ENCODE data around the gene CTSH. TPM values are rescaled to one million over a fixed set of nuclear protein-coding genes. Genes with fewer than 3 reads are reported as not detected.
"Not testable (repeated sequence)": the region's sequence is repeated elsewhere in the genome, so short reads cannot be mapped to it uniquely, and the experiment has no call there.

CTSH gene
- total and polyA plus RNA-seq, 2 donors (not counting 1 experiment from before 2014, with no cell fraction given): 5.3 to 6.9 TPM

DNA sequence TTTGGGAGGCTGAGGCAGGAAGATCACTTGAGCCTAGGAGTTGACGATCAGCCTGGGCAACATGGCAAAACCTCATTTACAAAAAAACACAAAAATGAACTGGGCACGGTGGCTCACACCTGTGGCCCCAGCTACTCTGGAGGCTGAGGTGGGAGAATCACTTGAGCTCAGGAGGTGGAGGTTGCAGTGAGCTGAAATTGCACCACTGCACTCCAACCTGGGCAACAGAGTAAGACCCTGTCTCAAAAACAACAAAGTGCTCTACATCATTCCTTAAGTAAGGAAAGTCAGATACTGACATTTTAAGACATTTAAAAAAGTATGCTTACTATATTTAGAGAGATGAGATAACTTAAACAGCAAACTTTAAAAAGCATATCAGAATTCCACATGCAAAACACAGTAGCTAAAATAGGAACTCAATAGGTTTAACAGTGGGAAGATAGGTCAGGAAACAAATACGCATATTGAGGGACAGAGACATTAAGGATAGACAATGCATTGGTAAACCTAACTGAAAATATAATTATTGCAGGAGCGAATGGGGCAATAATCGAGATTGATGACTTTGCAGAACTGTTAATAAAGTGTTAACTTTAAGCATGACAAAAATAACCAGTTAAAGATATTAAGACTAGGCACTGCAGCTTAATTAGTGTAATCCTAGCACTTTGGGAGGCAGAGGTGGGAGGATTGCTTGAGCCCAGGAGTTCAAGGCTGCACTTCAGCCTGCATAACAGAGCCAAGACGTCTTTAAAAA lies 40.1 kb downstream of the CTSH start:
- DNase-seq (ENCODE audit: low read depth in 2 of 2): no peak
- Histone ChIP-seq H3K4me3 (replicated peaks in 1 of 4; ENCODE audit: control extremely low read depth in 1 of 4, insufficient read depth in 1 of 4, low read depth in 3 of 4, low read length in 4 of 4) (no peak overlapping the region), H4K20me1 (ENCODE audit: control insufficient read depth, extremely low read depth, insufficient read depth, low read length) (no peaks in the 10 kb centered on the region), H3K9ac (ENCODE audit: insufficient read depth, low read length) (no peak overlapping the region), H2AFZ (ENCODE audit: low read length) (no peak overlapping the region), H3K4me1 (ENCODE audit: control insufficient read depth, extremely low read depth, insufficient read depth, low read length) (peaks cover 34% of the 10 kb centered on the region), H3K27ac (ENCODE audit: insufficient read depth, low read length) (peak overlapping the region; percentile 34), H3K36me3 (ENCODE audit: control insufficient read depth, insufficient read depth, low read length) (peaks cover 5% of the 10 kb centered on the region), H3K9me3 (ENCODE audit: control insufficient read depth, insufficient read depth, low read depth, low read length) (no peaks in the 10 kb centered on the region), H3K79me2 (ENCODE audit: control insufficient read depth, insufficient read depth, low read length) (peaks cover 18% of the 10 kb centered on the region), H3K27me3 (ENCODE audit: control insufficient read depth, insufficient read depth, low read length) (no peaks in the 10 kb centered on the region), H3K4me2 (ENCODE audit: extremely low read depth, insufficient read depth, low read length) (no peak overlapping the region)
- TF ChIP-seq, protein P1, sequence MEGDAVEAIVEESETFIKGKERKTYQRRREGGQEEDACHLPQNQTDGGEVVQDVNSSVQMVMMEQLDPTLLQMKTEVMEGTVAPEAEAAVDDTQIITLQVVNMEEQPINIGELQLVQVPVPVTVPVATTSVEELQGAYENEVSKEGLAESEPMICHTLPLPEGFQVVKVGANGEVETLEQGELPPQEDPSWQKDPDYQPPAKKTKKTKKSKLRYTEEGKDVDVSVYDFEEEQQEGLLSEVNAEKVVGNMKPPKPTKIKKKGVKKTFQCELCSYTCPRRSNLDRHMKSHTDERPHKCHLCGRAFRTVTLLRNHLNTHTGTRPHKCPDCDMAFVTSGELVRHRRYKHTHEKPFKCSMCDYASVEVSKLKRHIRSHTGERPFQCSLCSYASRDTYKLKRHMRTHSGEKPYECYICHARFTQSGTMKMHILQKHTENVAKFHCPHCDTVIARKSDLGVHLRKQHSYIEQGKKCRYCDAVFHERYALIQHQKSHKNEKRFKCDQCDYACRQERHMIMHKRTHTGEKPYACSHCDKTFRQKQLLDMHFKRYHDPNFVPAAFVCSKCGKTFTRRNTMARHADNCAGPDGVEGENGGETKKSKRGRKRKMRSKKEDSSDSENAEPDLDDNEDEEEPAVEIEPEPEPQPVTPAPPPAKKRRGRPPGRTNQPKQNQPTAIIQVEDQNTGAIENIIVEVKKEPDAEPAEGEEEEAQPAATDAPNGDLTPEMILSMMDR (conservative IDR thresholded peaks at IDR 0.05 in 1 of 2, IDR thresholded peaks at IDR 0.05 in 1 of 2; ENCODE audit: low read depth in 1 of 2, low read length in 2 of 2): no peak
- TF ChIP-seq EZH2 (IDR thresholded peaks at IDR 0.05; ENCODE audit: low read length, missing control alignments): no peak

DNA sequence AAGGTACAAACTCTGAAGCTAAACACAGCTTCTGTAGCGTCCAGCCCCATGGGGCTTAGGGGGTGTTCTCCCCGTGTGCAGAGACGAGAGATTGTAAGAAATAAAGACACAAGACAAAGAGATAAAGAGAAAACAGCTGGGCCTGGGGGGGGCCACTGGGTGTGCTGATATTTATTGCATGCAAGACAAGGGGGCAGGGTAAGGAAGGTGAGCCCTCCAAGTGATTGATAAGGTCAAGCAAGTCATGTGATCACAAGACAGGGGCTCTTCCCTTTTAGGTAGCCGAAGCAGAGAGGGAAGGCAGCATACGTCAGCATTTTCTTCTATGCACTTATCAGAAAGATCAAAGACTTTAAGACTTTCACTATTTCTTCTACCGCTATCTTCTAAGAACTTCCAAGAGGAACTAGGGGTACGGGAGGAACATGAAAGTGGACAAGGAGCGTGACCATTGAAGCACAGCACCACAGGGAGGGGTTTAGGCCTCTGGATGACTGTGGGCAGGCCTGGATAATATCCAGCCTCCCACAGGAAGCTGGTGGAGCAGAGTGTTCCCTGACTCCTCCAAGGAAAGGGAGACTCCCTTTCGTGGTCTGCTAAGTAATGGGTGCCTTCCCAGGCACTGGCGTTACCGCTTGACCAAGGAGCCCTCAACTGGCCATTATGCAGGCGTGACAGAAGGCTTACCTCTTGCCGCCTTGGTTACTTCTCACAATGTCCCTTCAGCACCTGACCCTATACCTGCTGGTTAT lies 42.4 kb downstream of the CTSH start:
- H2AFZ ChIP-seq (ENCODE audit: low read length); H3K4me2 ChIP-seq (ENCODE audit: extremely low read depth, insufficient read depth, low read length); H3K9ac ChIP-seq (ENCODE audit: insufficient read depth, low read length); H3K36me3 ChIP-seq (ENCODE audit: control insufficient read depth, insufficient read depth, low read length); H3K9me3 ChIP-seq (ENCODE audit: control insufficient read depth, insufficient read depth, low read depth, low read length); H4K20me1 ChIP-seq (ENCODE audit: control insufficient read depth, extremely low read depth, insufficient read depth, low read length); H3K4me3 ChIP-seq (replicated peaks in 1 of 4; ENCODE audit: control extremely low read depth in 1 of 4, insufficient read depth in 1 of 4, low read depth in 3 of 4, low read length in 4 of 4); H3K27ac ChIP-seq (ENCODE audit: insufficient read depth, low read length); H3K27me3 ChIP-seq (ENCODE audit: control insufficient read depth, insufficient read depth, low read length): not testable (repeated sequence)
- H3K4me1 ChIP-seq (ENCODE audit: control insufficient read depth, extremely low read depth, insufficient read depth, low read length): peaks cover 31% of the 10 kb centered on the region
- peaks cover 25% of the 10 kb centered on the region for H3K79me2 ChIP-seq (ENCODE audit: control insufficient read depth, insufficient read depth, low read length)
- peak; percentile 31 to 40 for DNase-seq (ENCODE audit: low read depth in 2 of 2)

DNA sequence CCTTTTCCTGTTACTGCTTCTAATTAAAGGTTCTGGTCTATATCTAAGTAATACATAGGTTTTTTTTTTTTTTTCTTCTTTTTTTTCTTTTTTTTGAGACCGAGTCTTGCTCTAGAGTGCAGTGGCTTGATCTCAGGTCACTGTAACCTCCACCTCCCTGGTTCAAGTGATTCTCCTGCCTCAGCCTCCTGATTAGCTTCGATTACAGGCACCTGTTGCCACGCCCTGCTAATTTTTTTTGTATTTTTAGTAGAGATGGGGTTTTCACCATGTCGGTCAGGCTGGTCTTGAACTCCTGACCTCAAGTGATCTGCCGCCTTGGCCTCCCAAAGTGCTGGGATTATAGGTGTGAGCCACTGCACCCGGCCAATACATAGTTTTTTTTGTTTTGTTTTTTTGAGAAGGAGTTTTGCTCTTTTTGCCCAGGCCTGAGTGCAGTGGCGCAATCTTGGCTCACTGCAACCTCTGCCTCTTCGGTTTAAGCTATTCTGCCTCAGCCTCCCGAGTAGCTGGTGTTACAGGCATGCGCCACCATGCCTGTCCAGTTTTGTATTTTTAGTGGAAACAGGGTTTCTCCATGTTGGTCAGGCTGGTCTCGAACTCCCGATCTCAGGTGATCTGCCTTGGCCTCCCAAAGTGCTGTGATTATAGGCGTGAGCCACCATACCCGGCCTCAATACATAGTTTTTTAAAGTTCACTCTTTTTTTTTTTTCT lies 43.9 kb downstream of the CTSH start:
- H3K9me3 ChIP-seq (ENCODE audit: control insufficient read depth, insufficient read depth, low read depth, low read length); H2AFZ ChIP-seq (ENCODE audit: low read length); H3K4me3 ChIP-seq (replicated peaks in 1 of 4; ENCODE audit: control extremely low read depth in 1 of 4, insufficient read depth in 1 of 4, low read depth in 3 of 4, low read length in 4 of 4); H3K27ac ChIP-seq (ENCODE audit: insufficient read depth, low read length); DNase-seq (ENCODE audit: low read depth in 2 of 2); H4K20me1 ChIP-seq (ENCODE audit: control insufficient read depth, extremely low read depth, insufficient read depth, low read length); H3K9ac ChIP-seq (ENCODE audit: insufficient read depth, low read length); H3K4me2 ChIP-seq (ENCODE audit: extremely low read depth, insufficient read depth, low read length); H3K27me3 ChIP-seq (ENCODE audit: control insufficient read depth, insufficient read depth, low read length): not testable (repeated sequence)
- Histone ChIP-seq H3K36me3 (ENCODE audit: control insufficient read depth, insufficient read depth, low read length) (peaks cover 11% of the 10 kb centered on the region), H3K4me1 (ENCODE audit: control insufficient read depth, extremely low read depth, insufficient read depth, low read length) (peaks cover 19% of the 10 kb centered on the region), H3K79me2 (ENCODE audit: control insufficient read depth, insufficient read depth, low read length) (peaks cover 25% of the 10 kb centered on the region)
